Glutamatergic neuron (in vitro differentiated cells): ENCODE results near the gene PRMT1. TPM values are rescaled to one million over a fixed set of nuclear protein-coding genes. Genes with fewer than 3 reads are reported as not detected.
A peak's percentile ranks its signal among the peaks of the same experiment; 100 is the strongest.

Experiments used
- DNase-seq: peaks from one replicate; pipeline ENCODE4 v3.0.0; 2022
- H3K27ac Mint-ChIP-seq: one replicate; pipeline ENCODE4 v1.8.0; 2020; ENCODE audit warnings: mild to moderate bottlenecking, mixed read lengths, inconsistent platforms; ENCODE audit not compliant: unreplicated experiment
- H3K27me3 Mint-ChIP-seq: one replicate; pipeline ENCODE4 v1.8.0; 2020; ENCODE audit warnings: mild to moderate bottlenecking, moderate library complexity, mixed read lengths, inconsistent platforms; ENCODE audit not compliant: unreplicated experiment
- H3K36me3 Mint-ChIP-seq: one replicate; pipeline ENCODE4 v1.8.0; 2020; ENCODE audit warnings: mild to moderate bottlenecking, mixed read lengths, inconsistent platforms; ENCODE audit not compliant: unreplicated experiment
- H3K4me1 Mint-ChIP-seq: one replicate; pipeline ENCODE4 v1.8.0; 2020; ENCODE audit warnings: mild to moderate bottlenecking, low read depth, mixed read lengths, inconsistent platforms; ENCODE audit not compliant: unreplicated experiment
- H3K4me3 Mint-ChIP-seq: one replicate; pipeline ENCODE4 v1.8.0; 2020; ENCODE audit warnings: mild to moderate bottlenecking, mixed read lengths, inconsistent platforms; ENCODE audit not compliant: unreplicated experiment
- H3K9me3 Mint-ChIP-seq: one replicate; pipeline ENCODE4 v1.8.0; 2020; ENCODE audit warnings: mild to moderate bottlenecking, moderate library complexity, mixed read lengths, inconsistent platforms; ENCODE audit not compliant: unreplicated experiment
- CTCF ChIP-seq: fragments of 200-600 bp; sonication (generic); IDR thresholded peaks from one replicate; pipeline ENCODE4 v1.5.0; 2021; ENCODE audit not compliant: partially characterized antibody, unreplicated experiment
- microRNA-seq: library from miRNA; unstranded; fragments of <30 nt; microRNA quantifications from one replicate; pipeline ENCODE4, GENCODE V29; 2020; ENCODE audit not compliant: unreplicated experiment
- total RNA-seq: library from RNA; stranded (reverse); fragmentation: NEBNext Ultra II Directional; extraction: Animal tissue kit (Norgen Biotek cat#: 25700); gene quantifications from one replicate; pipeline ENCODE4 v1.2.1, GENCODE V29; 2021; ENCODE audit not compliant: unreplicated experiment

Gene PRMT1
- total RNA-seq, 1 donor from 2014 or later: 177 TPM

- peaks cover 2% of the 10 kb centered on the region for H3K9me3 Mint-ChIP-seq
- no peak overlapping the region for H3K27ac Mint-ChIP-seq
- no peaks in the 10 kb centered on the region for H3K36me3 Mint-ChIP-seq
- TF ChIP-seq CTCF: no peak
- H3K4me3 Mint-ChIP-seq: no peak overlapping the region
- peaks cover 2% of the 10 kb centered on the region for H3K27me3 Mint-ChIP-seq
- DNase-seq: no peak
- no peaks in the 10 kb centered on the region for H3K4me1 Mint-ChIP-seq
Observed at GRCh38 chr19:49727217-49728030, 50.4 kb downstream of the PRMT1 start.

GRCh38 chr19:49730166-49730565, 53.1 kb downstream of the PRMT1 start:
- no peak for DNase-seq
- no peak overlapping the region for H3K4me3 Mint-ChIP-seq
- TF ChIP-seq CTCF: no peak
- no peak overlapping the region for H3K27ac Mint-ChIP-seq
- no peaks in the 10 kb centered on the region for H3K4me1 Mint-ChIP-seq
- no peaks in the 10 kb centered on the region for H3K36me3 Mint-ChIP-seq
- no peaks in the 10 kb centered on the region for H3K9me3 Mint-ChIP-seq
- H3K27me3 Mint-ChIP-seq: peaks cover 2% of the 10 kb centered on the region

Small RNA genes within 50 kb of the gene (microRNA-seq; reads per million reads assigned to microRNA genes)
- 3.2 reads per million, percentile 23 among the genes with 10 or more reads in this experiment for gene MIR5088

Other genes with a start within 250 kb of the PRMT1 start
- 188 TPM for gene SLC17A7, start 235.7 kb upstream of the PRMT1 start, total RNA-seq
- gene PIH1D1, start 225.5 kb upstream of the PRMT1 start, total RNA-seq: 104 TPM
- 28.6 TPM for gene ALDH16A1, start 224.0 kb upstream of the PRMT1 start, total RNA-seq
- 13.1 TPM for gene FLT3LG, start 203.1 kb upstream of the PRMT1 start, total RNA-seq
- gene RPL13A, start 189.7 kb upstream of the PRMT1 start, total RNA-seq: 1,648 TPM
- gene RPS11, start 180.8 kb upstream of the PRMT1 start, total RNA-seq: 1,862 TPM
- gene FCGRT, start 164.6 kb upstream of the PRMT1 start, total RNA-seq: 8.9 TPM
- 2.5 TPM for gene RCN3, start 149.3 kb upstream of the PRMT1 start, total RNA-seq
- 94.4 TPM for gene NOSIP, start 96.7 kb upstream of the PRMT1 start, total RNA-seq
- 0.29 TPM for gene PRRG2, start 96.0 kb upstream of the PRMT1 start, total RNA-seq
- 39.2 TPM for gene PRR12, start 86.1 kb upstream of the PRMT1 start, total RNA-seq
- 4.7 TPM for gene RRAS, start 37.1 kb upstream of the PRMT1 start, total RNA-seq
- 84.4 TPM for gene SCAF1, start 35.1 kb upstream of the PRMT1 start, total RNA-seq
- gene IRF3, start 11.4 kb upstream of the PRMT1 start, total RNA-seq: 40.1 TPM
- 7.5 TPM for gene BCL2L12, start 11.3 kb upstream of the PRMT1 start, total RNA-seq
- 3.2 TPM for gene ADM5, start 12.3 kb downstream of the PRMT1 start, total RNA-seq
- gene CPT1C, start 13.8 kb downstream of the PRMT1 start, total RNA-seq: 133 TPM
- gene TSKS, start 86.0 kb downstream of the PRMT1 start, total RNA-seq: not detected
- gene AP2A1, start 89.7 kb downstream of the PRMT1 start, total RNA-seq: 175 TPM
- gene FUZ, start 136.0 kb downstream of the PRMT1 start, total RNA-seq: 13.6 TPM
- gene MED25, start 141.0 kb downstream of the PRMT1 start, total RNA-seq: 51.0 TPM
- gene PTOV1, start 173.9 kb downstream of the PRMT1 start, total RNA-seq: 342 TPM
- gene PNKP, start 190.3 kb downstream of the PRMT1 start, total RNA-seq: 81.3 TPM
- 23.7 TPM for gene AKT1S1, start 200.1 kb downstream of the PRMT1 start, total RNA-seq
- 56.8 TPM for gene TBC1D17, start 200.4 kb downstream of the PRMT1 start, total RNA-seq
- 0.59 TPM for gene IL4I1, start 219.6 kb downstream of the PRMT1 start, total RNA-seq